HG02798 (cell line): ENCODE data around the gene SPTBN4.
"Not testable (repeated sequence)": the region's sequence is repeated elsewhere in the genome, so short reads cannot be mapped to it uniquely, and the experiment has no call there.

Experiments used
- ATAC-seq: cut with Tn5 transposase; IDR thresholded peaks from one replicate; pipeline ENCODE4 v1.9.1; 2021; ENCODE audit warnings: mild to moderate bottlenecking; ENCODE audit not compliant: unreplicated experiment, poor library complexity

The SPTBN4 gene

GRCh38 chr19:40438284-40438683, 28.5 kb upstream of the SPTBN4 start:
- no peak for ATAC-seq

DNA sequence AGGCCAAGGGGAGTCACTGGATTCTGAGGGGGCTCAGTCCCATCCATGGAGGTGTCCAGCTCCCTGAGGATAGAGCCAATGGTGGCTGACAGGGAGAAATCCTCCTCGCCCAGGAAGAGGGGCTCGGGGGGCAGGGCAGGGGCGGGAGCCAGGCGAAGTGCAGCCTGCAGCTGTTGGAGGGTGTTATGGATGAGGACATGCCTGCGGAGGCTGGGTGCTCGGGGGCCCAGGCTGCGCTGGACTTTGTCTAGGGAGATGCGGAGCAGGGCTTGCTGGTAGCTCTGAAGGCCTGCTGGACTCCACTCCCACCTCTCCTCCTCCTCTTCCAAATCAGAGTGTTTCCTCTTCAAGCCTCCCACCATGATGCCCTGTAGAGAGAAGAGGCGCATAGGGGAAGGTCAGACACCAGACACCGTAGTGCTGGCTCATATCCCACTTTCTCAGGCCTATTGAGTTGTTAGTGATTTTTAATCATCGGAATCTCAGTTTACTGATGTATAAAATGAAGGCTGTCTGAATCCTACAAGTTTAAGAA, 25.0 kb upstream of the SPTBN4 start:
- no peak for ATAC-seq

GRCh38 chr19:40442328-40443130, 24.3 kb upstream of the SPTBN4 start:
- ATAC-seq: no peak

GRCh38 chr19:40443131-40443999, 23.4 kb upstream of the SPTBN4 start:
- ATAC-seq: peak; percentile 80

DNA sequence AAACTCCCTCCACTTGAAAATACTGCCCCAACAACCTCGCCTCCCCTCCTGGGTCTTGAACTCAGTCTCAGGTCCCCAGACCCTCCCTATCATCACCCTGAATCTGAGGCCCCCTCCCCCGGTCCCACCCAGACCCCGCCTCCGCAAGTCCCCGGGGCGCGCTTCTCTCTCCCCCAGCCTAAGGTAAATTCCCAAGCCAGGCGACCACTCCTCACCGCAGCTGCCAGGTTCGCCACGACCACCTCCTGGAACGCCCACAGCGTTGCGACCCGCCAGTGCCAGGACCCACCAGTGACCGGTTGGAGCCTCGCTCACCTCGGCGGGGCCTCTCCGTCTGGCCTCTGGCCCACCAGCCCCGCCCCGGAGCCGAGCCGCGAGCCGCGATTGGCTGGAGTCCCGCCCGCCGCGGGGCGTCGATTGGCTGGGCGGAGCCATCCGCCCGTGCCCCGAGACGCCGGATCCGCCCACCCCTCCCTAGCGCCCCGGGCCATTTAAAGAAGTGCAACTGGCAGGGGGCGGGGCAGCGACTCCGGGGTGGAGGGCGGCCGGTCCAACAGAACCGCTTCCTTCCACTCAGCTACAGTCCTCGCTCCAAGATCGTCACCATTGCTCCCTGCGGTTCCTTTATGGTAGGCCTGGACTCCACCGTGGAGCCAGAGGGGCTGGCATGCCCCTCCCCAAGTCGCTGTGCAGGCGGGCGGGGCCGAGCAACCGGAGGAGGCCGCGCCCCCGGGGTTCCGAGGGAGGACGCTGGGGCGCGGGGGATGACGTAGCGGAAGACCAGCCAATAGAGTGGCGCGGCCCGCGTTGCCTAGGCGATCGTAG, 22.6 kb upstream of the SPTBN4 start, which contains the start of gene SERTAD3:
Gene SERTAD3, minus strand, starts transcription at position 336 of the 825 bp plus-strand sequence. CDS start 2,255 bp downstream, outside the sequence.
- ATAC-seq: peak; percentile 72

GRCh38 chr19:40444825-40445312, 21.9 kb upstream of the SPTBN4 start:
- ATAC-seq: no peak

- no peak for ATAC-seq
Observed at GRCh38 chr19:40445780-40446262, 21.0 kb upstream of the SPTBN4 start.

DNA sequence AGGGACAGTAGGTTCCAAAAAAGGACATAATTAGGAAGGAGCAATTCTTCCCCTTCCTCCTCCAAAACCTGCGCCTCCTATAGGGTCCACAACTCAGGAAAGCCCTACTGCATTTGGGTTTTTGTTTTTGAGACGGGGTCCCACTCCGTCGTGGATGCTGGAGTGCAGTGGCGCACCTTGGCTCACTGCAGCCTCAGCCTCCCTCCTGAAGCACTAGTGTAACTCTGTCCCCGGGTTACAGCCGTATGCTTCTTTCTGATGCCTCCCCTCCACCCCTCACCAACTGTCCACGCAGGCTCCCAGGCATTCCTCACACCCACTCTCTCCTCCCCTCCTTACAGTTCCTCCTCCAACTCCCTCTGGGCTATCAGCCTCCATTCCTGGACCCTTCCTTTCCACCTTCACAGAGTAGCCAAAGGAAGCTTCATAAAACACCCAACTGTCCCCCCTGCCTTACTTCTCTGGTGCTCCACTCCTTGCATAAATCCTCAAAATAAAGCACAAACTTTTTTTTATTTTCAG, 20.5 kb upstream of the SPTBN4 start:
- no peak for ATAC-seq

- ATAC-seq: no peak
Observed at GRCh38 chr19:40449506-40449905, 17.3 kb upstream of the SPTBN4 start.

GRCh38 chr19:40450664-40451063, 16.1 kb upstream of the SPTBN4 start:
- no peak for ATAC-seq

DNA sequence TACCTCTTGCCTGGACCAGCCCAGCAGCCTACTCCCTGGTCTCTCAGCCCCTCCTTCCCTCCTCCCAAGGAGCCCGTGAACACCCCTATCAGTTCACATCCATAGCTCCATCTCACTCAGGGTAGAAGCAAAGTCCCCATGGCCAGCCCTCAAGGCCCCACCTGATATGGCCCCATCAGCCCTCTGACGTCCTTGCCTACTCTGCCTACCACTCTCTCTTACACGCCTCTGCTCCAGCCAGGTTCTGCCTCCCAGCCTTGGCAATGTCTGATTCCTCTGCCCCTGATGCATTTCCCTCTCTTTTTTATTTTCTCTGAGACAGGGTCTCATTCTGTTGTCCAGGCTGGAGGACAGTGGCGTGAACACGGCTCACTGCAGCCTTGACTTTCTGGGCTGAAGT, 14.8 kb upstream of the SPTBN4 start:
- no peak for ATAC-seq

- no peak for ATAC-seq
Observed at GRCh38 chr19:40453151-40453735, 13.6 kb upstream of the SPTBN4 start.

DNA sequence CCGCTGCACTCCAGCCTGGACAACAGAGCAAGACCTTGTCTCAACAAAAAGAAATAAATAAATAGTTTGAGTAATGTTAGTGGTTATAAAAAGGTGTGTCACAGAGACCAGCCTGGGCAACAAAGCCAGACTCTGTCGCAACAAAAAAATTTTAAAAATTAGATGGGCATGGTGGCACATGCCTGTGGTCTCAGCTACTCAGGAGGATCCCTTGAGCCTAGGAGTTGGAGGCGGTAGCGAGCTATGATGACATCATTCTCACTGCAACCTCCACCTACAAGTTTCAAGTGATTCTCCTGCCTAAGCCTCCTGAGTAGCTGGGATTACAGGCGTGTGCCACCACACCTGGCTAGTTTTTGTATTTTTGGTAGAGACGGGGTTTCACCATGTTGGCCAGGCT, 12.9 kb upstream of the SPTBN4 start:
- ATAC-seq: not testable (repeated sequence)

DNA sequence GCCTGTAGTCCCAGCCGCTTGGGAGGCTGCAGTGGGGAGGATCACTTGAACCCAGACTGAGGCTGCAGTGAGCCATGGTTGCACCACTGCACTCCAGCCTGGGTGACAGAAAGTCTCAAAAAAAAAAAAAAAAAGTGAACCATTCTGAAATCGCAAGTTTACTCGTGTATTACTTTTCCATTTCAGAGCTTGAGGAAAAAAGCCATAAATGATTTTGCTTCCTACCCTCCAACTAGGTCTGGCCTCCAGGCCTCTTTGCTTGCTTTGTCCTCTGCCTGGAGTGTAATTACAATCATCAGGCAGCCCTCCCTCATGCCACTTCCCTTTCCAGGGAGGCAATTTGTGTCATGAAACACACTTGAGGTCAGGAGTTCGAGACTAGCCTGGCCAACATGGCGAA, 9.8 kb upstream of the SPTBN4 start:
- no peak for ATAC-seq

- ATAC-seq: no peak
Observed at GRCh38 chr19:40457953-40458596, 8.7 kb upstream of the SPTBN4 start.

GRCh38 chr19:40458597-40458974, 8.2 kb upstream of the SPTBN4 start:
- ATAC-seq: no peak

GRCh38 chr19:40460185-40460584, 6.6 kb upstream of the SPTBN4 start:
- ATAC-seq: no peak

GRCh38 chr19:40461669-40462221, 5.1 kb upstream of the SPTBN4 start:
- ATAC-seq: no peak
